Globus pallidus (tissue), 1 donor: ENCODE measurements around the gene MS4A5.
"Not testable (repeated sequence)": the region's sequence is repeated elsewhere in the genome, so short reads cannot be mapped to it uniquely, and the experiment has no call there.

Source experiments
- DNase-seq: peaks from one replicate; pipeline ENCODE4 v3.0.0-alpha.2; 2015; ENCODE audit warnings: low spot score

The MS4A5 gene

GRCh38 chr11:60429272-60429671 lies at the start of gene MS4A5:
Gene MS4A5 (plus strand): TSS chr11:60429572. CDS start chr11:60429675, 103 bp downstream.
- DNase-seq = no peak

- peak; percentile 24 for DNase-seq
Observed at GRCh38 chr11:60389279-60389910, 40.0 kb upstream of the MS4A5 start.

- DNase-seq = no peak
Observed at GRCh38 chr11:60390419-60390818, 39.0 kb upstream of the MS4A5 start.

- DNase-seq = no peak
Observed at GRCh38 chr11:60392361-60392760, 37.0 kb upstream of the MS4A5 start.

- DNase-seq = no peak
Observed at GRCh38 chr11:60393016-60393415, 36.4 kb upstream of the MS4A5 start.

GRCh38 chr11:60394666-60395380 lies 34.5 kb upstream of the MS4A5 start:
- DNase-seq = no peak

GRCh38 chr11:60396382-60396781 lies 33.0 kb upstream of the MS4A5 start, which contains the start of gene MS4A14:
Gene MS4A14 (plus strand): TSS chr11:60396459. CDS start chr11:60396579, 120 bp downstream.
- DNase-seq = no peak

GRCh38 chr11:60396799-60397198 lies 32.6 kb upstream of the MS4A5 start:
- peak; percentile 17 for DNase-seq

GRCh38 chr11:60420015-60420414 lies 9.4 kb upstream of the MS4A5 start:
- no peak for DNase-seq

- no peak for DNase-seq
Observed at GRCh38 chr11:60422609-60423008, 6.8 kb upstream of the MS4A5 start.

- DNase-seq = no peak
Observed at GRCh38 chr11:60428517-60428916, 855 bp upstream of the MS4A5 start.

- DNase-seq = no peak
Observed at GRCh38 chr11:60431251-60431650, 1.9 kb downstream of the MS4A5 start.

GRCh38 chr11:60433401-60433800 lies 4.0 kb downstream of the MS4A5 start:
- no peak for DNase-seq

GRCh38 chr11:60447070-60447469 lies 17.7 kb downstream of the MS4A5 start:
- DNase-seq = no peak

- DNase-seq = no peak
Observed at GRCh38 chr11:60447846-60448245, 18.5 kb downstream of the MS4A5 start.

GRCh38 chr11:60451185-60451584 lies 21.8 kb downstream of the MS4A5 start:
- DNase-seq = not testable (repeated sequence)

- no peak for DNase-seq
Observed at GRCh38 chr11:60454212-60454611, 24.8 kb downstream of the MS4A5 start.

GRCh38 chr11:60455531-60456042 lies 26.2 kb downstream of the MS4A5 start, which contains the start of gene MS4A1:
Gene MS4A1 (plus strand): TSS chr11:60455847. CDS start chr11:60462375, 6,528 bp downstream.
- DNase-seq = no peak

- no peak for DNase-seq
Observed at GRCh38 chr11:60457576-60457975, 28.2 kb downstream of the MS4A5 start.

- DNase-seq = no peak
Observed at GRCh38 chr11:60459345-60459744, 30.0 kb downstream of the MS4A5 start.

GRCh38 chr11:60468829-60469228 lies 39.5 kb downstream of the MS4A5 start:
- no peak for DNase-seq

GRCh38 chr11:60469723-60470122 lies 40.4 kb downstream of the MS4A5 start:
- DNase-seq = no peak

- DNase-seq = no peak
Observed at GRCh38 chr11:60477035-60477445, 47.7 kb downstream of the MS4A5 start.
